COLO829 (cell line): ENCODE data around the gene VPS35L.
"Not testable (repeated sequence)": the region's sequence is repeated elsewhere in the genome, so short reads cannot be mapped to it uniquely, and the experiment has no call there.

Experiments used
- DNase-seq: peaks from one replicate; pipeline ENCODE4 v3.0.0; 2012; ENCODE audit warnings: low spot score

Gene VPS35L

DNA sequence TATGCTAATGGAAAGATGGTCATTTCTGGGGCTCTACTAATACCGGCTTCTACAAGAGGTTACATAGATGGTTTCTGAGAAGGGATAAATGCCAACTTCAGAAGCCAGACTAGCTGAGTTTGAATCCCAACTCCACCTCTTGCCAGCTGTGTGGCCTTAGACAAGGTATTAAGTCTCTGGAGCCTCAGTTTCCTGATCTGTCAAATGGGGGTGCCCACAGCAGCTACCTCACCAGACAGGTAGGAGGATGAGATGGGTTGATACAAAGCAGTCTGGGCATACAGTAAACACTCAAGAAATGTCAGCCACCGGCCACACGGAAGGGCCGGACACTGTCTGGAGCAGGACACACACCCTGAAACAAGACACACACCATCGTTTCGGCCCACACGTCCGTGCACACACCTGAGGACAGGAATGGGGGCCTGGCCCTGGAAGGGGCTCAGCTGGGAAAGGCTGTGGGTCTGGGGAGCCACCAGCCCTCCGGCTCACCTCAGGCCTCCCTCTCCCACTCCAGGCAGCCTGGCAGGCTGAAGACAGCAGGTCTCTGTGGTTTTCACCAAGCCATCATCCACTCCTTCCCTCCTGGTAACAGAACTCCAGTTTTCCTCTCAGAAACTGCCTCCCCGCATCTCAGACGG, 157.0 kb downstream of the VPS35L start:
- DNase-seq = no peak

DNA sequence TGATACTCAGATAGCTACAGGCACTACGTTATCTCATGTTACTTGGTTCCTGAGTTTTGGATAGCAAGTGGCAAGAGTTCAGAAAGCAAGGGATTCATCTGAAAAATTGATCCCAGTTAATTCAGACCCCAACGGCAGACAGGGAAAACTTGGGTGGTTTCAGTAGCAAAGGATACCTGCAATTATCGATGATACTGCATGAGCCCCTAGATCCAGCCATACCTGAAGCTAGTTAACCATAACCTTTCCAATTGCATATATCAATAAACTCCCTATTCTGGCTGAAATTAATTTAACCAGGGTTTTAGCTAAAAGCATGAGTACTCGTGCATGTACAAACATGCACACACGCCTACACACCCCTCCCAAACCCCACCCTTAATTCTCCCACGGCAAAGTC, 158.2 kb downstream of the VPS35L start:
- no peak for DNase-seq

DNA sequence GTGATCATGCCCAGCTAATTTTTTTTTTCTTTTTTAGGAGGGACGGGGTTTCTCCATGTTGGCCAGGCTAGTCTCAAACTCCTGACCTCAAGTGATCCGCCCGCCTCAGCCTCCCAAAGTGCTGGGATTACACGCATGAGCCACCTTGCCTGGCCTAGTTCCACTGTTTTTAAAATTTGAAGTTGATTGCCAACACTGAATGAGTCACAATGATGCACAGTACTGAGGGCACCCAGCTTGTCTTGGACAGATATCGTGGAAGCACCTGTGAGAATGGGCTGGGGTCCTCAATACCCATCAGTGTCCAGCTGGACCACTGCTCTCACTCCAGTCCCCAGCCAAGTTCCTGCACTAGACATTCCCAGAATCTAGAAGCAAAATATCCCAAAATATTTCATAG, 160.1 kb downstream of the VPS35L start:
- no peak for DNase-seq

DNA sequence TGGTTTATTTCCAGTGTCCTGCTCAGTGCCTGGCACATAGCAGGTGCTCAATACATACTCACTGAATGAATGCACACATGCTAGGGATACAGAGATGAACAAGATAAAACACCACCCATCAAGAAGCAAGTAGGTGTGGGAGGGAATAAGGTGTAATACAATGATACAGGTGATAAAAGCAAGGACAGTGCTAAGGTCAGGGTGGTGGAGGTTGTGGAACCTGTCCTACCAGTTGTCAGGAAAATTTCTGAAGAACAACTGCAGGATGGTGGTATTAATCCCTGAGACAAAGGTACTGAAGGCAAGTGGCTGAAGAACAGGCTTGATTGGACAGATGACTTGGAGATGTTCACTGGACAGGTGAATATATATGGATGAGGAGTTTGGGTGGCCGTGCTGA, 160.7 kb downstream of the VPS35L start:
- DNase-seq = no peak

DNA sequence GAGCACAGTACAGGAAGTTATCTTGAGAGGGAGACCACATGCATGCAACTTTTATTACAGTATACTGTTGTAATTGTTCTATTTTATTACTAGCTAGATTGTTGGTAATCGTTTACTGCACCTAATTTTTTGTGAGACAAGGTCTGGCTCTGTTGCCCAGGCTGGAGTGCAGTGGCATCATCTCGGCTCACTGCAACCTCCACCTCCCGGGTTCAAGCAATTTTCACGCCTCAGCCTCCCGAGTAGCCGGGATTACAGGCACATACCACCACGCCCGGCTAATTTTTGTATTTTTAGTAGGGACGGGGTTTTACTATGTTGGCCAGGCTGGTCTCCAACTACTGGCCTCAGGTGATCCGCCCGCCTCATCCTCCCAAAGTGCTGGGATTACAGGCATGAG, 161.2 kb downstream of the VPS35L start:
- DNase-seq = not testable (repeated sequence)

DNA sequence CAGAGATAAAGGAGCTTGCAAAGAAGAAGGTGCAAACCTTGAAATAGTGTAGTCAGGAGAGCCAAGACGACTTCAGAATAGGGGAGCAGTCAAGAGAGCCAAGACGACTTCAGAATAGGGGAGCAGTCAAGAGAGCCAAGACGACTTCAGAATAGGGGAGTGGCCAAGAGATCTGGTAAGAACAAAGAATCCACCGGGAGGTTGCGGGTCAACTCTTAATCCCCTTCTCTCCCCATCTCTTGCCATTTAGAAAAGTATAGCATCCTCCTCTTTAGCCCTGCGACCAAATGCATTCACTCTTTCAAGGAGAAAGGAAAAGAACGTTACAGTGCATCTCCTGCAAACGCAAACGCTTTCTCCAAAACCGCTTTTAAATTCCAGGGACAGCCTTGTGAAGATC, 161.8 kb downstream of the VPS35L start:
- DNase-seq = peak; percentile 28

DNA sequence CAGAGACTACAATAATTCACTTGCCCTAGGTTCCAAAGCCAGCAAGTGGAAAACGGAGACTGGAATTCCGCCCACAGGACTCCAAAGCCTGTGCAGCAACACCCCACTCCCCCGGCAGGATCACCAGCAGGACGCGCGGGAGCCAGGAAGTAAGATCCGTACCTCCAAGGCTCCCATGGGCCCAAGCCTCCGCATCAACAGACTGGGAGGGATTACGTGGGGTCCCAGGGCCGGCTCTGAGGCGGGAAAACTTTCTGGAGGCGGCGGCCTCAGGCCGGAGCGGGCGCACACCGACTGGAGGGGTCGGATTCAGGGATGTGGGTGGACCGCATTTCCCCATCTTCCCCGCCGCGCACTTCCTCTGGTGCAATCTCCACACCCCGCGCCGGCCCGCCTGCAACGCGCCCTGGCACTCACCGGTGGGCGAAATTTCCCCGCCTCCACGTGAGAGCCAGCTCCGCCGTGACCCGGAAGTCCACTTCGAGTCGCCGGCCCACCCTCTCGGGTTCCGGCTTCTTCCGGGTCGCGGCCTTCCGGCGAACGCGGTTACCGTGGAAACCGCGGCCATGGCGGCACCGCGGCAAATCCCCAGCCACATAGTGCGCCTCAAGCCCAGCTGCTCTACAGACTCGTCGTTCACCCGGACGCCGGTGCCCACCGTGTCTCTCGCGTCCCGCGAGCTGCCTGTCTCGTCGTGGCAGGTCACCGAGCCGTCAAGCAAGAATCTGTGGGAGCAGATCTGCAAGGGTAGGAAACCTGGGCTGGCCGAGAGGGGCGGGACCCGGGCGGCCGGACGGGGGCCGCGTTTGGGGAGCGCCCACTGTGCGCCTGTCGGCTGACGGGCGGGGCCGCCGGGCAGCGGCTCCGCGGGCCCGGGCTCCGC, 162.5 kb downstream of the VPS35L start, which contains the start of the genes IQCK and KNOP1:
IQCK (plus strand) TSS at position 531 of the 883 bp plus-strand sequence; CDS start at position 567, 36 bp downstream.
KNOP1 (minus strand) TSS at position 487 of the 883 bp plus-strand sequence. CDS start 3,192 bp downstream, outside the sequence.
- DNase-seq = peak; percentile 91

DNA sequence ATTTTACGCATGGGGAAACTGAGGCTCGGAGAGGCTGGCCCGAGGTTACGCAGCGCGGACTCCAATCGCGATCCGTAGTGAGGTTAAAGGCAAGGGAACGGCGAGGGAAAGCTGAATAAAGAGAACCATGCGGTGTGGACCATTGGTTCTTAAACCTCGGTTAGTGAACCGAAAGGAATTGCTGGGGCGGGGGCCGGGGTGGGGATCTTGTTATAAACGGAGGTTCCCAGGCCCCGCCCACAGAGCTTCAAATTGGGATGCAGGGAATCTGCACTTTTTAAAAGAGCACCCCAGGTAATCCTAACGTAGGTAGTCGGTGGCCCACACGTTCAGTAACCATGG, 163.1 kb downstream of the VPS35L start:
- peak; percentile 32 for DNase-seq

DNA sequence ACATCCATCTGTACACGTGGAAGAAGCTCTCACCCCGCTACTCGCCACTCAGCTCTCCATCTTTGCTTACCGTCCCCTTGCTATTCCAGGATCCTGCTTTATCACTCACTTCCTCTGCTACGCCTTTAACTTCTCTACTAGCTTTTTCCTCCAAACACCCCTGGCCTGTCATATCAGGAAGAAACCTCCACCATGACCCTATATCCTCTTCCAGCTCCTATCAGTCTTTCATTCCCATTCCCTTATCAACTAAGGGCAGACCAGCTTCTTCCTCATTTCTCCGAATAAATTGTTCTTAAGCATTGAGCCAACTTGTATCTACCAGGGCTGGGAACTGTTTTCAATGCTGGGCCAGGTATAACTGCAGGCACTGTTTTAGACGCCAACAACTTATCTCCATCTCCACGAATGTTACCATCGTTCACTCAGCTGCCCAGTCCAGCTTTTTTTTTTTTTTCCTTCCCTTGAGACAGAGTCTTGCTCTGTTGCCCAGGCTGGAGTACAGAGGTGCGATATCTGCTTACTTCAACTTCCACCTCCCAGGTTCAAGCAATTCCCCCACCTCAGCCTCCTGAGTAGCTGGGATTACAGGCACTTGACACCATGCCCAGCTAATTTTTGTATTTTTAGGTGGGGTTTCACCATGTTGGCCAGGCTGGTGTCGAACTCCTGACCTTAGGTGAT, 166.9 kb downstream of the VPS35L start:
- DNase-seq = no peak

DNA sequence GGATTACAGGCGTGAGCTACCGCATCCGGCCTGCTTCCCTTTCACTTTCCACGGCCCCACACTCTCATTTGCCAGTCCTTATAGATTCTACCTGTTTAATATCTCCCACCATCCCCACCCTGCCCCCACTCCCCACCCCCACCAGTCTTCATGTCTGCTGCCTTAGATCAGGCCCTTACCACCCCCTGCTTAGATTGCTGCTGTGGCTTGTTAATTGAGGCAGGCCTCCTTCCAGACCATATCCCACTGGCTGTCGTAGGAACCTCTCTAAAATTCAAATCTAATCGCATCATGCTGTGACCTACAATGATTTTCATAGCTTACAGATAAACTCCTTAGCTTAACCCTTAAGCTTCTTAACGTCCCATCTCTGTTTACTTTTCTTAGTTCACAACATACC, 167.5 kb downstream of the VPS35L start:
- no peak for DNase-seq

DNA sequence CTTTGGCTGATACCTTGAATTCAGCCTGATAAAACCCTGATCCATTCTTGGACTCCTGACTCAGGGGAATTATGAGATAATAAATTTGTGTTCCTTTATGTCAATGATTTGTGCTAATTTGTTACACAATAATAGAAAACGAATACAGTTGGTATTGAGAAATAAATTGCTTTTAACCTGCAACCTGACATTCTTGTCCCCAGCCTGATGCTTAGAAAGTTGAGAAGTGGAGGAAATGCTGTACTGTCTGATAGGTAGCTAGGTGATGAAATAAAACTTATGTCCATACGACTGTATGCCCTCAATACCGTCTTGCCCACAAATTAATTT, 173.1 kb downstream of the VPS35L start:
- DNase-seq = no peak

DNA sequence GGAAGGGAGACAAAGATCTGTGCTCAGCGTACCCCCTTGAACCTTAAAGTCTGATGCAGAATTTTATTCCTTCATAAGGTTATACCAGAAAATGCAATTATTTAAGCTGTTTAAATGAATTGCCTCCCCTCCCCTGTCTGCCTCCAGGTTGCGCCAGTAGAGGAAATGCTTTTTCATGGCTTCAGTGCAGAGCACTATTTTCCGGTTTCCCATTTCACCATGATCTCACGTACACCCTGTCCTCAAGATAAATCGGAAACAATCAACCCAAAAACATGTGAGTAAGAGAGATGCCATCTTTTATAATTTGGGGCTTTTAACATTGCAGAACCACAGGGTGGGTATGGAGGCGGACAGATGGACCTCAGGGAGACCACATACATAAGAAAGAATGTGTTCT, 178.0 kb downstream of the VPS35L start:
- no peak for DNase-seq

DNA sequence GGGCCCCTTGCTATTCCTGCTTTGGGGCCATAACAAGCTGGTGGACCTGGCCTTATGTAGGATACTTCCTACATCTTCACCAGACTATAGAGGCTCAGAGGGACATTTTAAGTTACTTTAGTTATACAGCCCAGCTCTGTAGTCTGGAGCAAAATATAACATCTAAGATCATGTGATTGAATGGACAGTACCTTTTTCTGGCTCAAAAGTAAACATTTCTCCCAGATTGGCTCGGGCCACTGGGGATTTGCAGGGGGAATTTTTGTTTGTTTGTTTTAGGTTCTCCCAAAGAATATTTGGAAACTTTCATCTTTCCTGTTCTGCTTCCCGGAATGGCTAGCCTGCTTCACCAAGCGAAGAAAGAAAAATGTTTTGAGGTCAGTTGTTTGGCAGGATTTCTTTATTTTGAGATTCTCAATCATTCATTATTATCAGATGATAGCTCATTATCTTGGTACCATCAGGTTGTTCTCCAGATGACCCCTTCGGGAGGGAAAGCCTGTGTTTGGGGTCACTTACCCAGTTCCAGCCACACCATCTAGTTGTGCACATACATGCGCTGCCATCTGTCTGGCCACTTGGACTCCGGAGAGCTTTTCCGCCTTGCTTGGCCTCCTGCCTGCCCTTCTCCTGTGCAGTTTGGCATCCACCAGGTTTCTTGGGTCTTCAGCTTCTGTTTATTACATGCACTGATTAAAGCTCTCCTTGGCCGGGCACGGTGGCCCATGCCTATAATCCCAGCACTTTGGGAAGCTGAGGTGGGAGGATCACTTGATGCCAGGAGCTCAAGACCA, 179.8 kb downstream of the VPS35L start:
- no peak for DNase-seq

DNA sequence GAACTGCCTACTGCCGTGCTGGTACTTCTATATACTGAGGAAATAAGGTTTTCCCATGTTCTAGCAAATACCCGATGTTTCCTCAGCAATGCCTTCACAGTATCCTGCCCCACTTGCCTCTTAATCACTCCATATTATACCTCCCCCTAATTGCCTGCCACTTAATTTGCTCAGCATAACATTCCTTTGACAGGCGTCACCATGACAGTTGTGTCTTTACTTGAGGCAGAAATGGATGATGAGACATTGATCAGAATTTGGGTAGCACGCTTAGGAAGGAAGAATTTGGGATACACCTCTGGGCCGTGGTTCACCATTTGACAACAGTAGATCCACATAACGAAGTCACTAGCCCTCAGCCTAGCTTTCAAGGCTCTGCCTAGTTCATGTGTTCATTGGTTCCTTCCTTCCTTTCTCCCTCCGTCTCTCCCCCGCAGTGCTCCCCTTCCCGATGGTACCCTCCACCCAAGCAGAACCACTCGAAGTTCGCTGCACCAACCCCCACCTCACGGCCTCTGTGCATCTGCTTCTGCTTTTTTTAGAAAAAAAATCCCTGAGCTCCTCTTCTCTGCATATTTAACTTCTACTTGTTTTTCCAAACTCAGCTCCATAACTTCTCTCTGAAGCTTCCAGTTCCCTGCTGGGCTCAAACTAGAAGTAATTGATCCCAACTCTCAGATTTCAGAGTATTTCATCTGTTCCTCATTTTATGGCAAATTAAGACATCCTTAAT, 182.0 kb downstream of the VPS35L start:
- DNase-seq = no peak

DNA sequence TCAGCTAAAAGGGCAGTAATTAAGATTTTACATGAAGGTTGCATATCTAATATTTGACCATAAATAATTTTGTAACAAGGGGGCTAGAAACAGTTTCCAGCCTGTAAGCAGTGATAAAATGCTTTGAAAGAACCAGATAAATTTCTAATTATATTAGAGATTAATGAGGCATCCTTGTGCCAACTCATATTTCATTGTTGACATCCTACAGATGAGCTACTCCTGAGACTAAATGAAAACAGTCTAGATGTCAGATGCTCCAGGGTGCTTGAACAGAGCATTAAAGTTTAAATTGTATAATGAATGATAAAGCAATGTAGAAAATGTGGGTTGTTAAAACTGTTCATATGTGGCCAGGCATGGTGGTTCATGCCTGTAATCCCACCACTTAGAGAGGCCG, 185.9 kb downstream of the VPS35L start:
- DNase-seq = no peak

DNA sequence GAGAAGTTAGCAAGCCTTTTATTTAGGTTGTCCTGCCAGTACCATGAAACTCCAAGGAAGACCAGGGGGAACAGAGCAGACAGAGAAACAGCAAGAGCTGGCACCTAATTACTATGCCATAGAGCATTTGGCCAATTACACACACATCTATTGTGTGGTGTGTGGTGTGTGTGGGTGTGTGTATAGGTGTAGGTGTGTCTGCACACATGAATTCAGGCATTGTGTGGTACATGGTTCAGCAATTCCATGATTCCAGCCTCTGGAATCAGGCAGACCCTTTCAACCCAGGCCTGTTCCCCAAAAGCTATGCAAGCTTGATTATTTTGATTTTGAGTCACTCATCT, 188.3 kb downstream of the VPS35L start:
- DNase-seq = no peak

DNA sequence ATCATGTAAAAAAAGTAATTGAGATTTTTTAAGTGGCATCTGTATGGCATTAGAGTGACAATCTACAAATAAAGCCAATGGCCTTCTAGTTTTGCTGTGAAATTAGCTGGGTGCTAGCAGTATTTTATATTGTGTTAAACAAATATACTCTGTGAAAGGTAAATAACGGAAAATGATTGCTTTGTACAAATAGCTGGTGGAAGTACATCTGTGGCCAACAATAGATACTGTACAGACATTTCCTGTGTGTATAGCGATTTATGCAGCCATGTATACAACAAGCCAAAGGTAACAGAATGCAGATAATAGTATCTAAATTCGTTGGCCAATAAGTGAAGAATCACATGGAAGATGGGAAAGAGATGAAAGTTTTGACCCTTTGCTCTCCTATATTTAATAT, 189.2 kb downstream of the VPS35L start:
- no peak for DNase-seq

DNA sequence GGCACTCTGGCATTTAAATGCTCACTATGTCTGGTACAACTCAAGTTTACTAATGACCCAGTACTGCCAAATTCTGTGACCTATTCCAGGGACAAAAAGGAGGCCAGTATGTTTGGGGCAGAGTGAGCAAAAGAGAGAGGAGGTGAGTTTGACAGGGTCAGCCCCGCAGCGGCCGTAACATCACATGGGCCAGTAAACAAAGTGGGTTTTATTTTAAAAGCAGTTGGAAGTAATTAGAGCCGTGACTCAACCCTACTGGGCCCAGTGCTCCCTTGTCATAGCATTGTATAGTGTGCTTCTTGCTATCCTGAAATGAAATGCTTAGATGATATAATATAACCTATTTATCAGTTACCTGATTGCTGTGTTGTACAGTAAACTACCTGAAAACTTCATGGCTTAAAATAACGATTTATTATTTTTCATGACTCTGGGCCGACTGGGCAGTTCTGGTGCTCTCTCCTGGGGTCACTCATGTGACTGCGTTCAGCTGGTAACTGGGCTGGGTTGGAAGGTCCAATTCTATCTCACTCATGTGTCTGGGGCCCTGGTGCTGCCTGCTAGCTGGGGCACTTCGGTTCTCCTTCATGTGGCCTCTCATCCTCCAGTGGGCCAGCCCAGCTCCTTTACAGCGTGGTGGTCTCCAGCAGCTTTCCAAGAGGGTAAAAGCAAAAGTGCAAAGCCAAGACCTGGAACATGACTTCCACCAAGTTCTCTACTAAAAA, 189.9 kb downstream of the VPS35L start:
- peak; percentile 89 for DNase-seq

DNA sequence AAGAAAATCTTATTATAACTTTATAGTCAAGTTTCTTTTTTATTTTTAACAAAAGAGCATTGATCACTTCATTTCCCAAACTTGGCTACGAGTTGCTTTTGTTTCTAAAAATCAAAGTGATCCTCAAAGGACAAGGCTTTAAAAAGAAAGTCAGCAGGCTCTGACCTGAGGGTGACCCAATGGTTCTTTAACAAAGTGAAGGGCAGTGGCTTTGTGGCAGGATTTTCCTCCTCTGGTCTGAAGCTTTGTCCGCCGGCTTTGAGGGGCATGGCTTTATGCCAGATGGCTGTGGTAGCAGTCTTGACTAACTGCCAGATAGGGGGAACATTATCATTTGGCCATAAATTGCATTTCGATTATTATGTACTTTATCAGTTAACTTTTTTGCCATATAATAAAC, 191.1 kb downstream of the VPS35L start:
- DNase-seq = peak; percentile 71

DNA sequence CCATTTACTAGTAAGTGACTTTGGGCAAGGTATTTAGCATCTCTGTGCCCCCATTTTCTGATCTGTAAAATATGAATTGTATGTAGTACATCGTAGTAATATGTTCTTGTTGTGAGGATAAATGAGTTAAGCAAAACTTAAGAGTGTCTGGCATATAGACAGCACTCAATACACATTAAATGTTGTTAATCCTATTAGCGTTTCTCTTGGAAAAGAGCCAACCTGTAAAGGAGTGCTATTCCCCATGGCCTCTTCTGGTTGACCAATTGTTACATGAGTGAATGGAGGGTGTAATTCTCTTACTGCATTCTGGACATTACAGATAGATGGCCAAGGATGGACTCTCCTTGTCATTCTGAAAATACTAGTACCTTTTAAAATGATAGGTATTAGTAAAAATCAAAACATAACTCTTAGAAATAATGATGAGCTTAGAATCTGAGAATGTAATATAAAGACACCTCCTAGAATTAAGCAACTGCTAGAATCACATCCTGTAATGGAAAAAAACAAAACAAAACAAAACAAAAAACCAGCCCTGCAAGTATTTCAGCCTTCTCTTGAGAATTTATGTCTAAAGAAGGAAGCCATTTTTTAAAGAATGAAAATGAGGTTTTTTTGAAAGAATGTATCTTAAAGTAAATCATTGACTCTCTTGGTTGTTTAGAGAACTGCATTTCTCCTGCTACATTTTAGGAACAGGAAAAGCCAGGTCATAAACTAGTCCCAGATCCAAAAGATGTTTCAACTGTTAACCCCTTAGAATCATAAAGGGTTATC, 193.1 kb downstream of the VPS35L start:
- no peak for DNase-seq
